NB4 (cell line): Measurements from ENCODE around the gene CST1.
A peak's percentile ranks its signal among the peaks of the same experiment; 100 is the strongest.

Experiments
- MAX ChIP-seq: IDR thresholded peaks from 2 replicates; pipeline ENCODE4 v1.6.1; 2011; ENCODE audit warnings: low read depth, low read length
- POLR2A ChIP-seq: IDR thresholded peaks from 2 replicates; pipeline ENCODE4 v1.6.1; 2011; ENCODE audit warnings: mild to moderate bottlenecking; ENCODE audit not compliant: insufficient read length; ENCODE audit errors: extremely low read depth
- TF ChIP-seq, protein P1 (sequence below): IDR thresholded peaks from one replicate; pipeline ENCODE4 v1.5.1; 2012; ENCODE audit warnings: low read depth, low read length

DNA sequence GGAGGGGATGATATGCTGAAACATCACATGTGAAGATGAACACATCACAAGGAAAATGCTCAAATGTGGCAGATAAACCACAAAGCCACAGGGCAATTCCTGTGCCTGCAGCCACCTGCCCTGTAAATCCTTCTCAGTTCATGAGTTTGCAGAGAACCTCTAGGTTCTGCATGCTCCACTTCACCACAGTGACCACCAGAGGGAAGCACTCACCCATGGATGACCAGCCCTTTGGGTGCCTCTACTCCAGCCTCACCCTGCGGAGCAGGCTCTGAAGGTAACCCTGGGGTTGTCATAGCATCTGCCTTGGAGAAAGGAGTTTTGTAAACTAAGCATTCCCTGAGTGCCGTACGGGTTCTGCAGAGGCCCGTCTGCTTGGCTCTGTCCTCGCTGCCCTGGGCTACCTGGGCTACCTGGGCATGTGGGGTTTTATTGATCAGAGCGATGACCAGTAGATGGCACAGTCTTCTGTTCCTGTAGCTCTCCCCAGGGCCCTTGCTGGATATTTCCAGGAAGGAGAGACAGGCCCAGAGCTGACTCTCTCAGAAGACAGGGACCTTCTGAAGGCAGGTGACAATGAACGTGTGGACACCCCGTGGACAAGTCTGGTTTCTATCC is 31.7 kb upstream of the CST1 start:
- TF ChIP-seq POLR2A (no peak), MAX (no peak)
- TF ChIP-seq, protein P1, sequence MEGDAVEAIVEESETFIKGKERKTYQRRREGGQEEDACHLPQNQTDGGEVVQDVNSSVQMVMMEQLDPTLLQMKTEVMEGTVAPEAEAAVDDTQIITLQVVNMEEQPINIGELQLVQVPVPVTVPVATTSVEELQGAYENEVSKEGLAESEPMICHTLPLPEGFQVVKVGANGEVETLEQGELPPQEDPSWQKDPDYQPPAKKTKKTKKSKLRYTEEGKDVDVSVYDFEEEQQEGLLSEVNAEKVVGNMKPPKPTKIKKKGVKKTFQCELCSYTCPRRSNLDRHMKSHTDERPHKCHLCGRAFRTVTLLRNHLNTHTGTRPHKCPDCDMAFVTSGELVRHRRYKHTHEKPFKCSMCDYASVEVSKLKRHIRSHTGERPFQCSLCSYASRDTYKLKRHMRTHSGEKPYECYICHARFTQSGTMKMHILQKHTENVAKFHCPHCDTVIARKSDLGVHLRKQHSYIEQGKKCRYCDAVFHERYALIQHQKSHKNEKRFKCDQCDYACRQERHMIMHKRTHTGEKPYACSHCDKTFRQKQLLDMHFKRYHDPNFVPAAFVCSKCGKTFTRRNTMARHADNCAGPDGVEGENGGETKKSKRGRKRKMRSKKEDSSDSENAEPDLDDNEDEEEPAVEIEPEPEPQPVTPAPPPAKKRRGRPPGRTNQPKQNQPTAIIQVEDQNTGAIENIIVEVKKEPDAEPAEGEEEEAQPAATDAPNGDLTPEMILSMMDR, result peak; percentile 91
